ENCODE measurements around the gene MLLT10.
"Not testable (repeated sequence)": the region's sequence is repeated elsewhere in the genome, so short reads cannot be mapped to it uniquely, and the experiment has no call there.

Gene MLLT10

GRCh38 chr10:21600804-21601433, 66.9 kb downstream of the MLLT10 start:
- no peaks in the 10 kb centered on the region for H3K27me3 ChIP-seq (ENCODE audit: control insufficient read depth, insufficient read depth, low read length)
- no peak overlapping the region for H3K4me3 ChIP-seq (ENCODE audit: low read length)
- no peaks in the 10 kb centered on the region for H3K36me3 ChIP-seq (ENCODE audit: control insufficient read depth, insufficient read depth, low read length)
- no peak overlapping the region for H3K9ac ChIP-seq (ENCODE audit: low read length)
- H3K4me1 ChIP-seq (ENCODE audit: control insufficient read depth, insufficient read depth, low read length) = no peaks in the 10 kb centered on the region
- H3K27ac ChIP-seq (ENCODE audit: low read depth, low read length) = no peak overlapping the region

- H3K4me3 ChIP-seq (ENCODE audit: low read length) = no peak overlapping the region
- no peaks in the 10 kb centered on the region for H3K36me3 ChIP-seq (ENCODE audit: control insufficient read depth, insufficient read depth, low read length)
- H3K9ac ChIP-seq (ENCODE audit: low read length) = no peak overlapping the region
- H3K27me3 ChIP-seq (ENCODE audit: control insufficient read depth, insufficient read depth, low read length) = no peaks in the 10 kb centered on the region
- H3K27ac ChIP-seq (ENCODE audit: low read depth, low read length) = no peak overlapping the region
- H3K4me1 ChIP-seq (ENCODE audit: control insufficient read depth, insufficient read depth, low read length) = no peaks in the 10 kb centered on the region
These were observed 68.3 kb downstream of the MLLT10 start for GRCh38 chr10:21602313-21602712.

DNA sequence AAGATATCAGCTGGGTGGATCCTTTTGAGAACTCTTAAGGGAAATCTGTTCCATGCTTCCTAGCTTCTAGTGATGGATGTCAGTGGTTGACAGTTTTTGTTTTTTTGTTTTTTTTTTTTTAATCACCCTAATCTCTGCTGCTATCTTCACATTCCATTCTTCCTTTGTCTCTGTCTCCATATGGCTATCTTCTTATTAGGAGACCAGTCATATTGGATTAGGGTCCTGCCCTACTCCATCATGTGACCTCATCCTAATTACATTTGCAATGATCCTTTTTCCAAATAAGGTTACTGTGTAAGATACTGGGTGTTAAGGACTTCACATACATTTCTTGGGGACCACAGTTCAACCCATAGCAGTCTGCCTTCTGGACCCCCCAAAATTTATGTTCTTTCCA, 69.7 kb downstream of the MLLT10 start:
- H3K36me3 ChIP-seq (ENCODE audit: control insufficient read depth, insufficient read depth, low read length) = no peaks in the 10 kb centered on the region
- H3K27me3 ChIP-seq (ENCODE audit: control insufficient read depth, insufficient read depth, low read length) = no peaks in the 10 kb centered on the region
- no peak overlapping the region for H3K27ac ChIP-seq (ENCODE audit: low read depth, low read length)
- H3K9ac ChIP-seq (ENCODE audit: low read length) = no peak overlapping the region
- no peak overlapping the region for H3K4me3 ChIP-seq (ENCODE audit: low read length)
- H3K4me1 ChIP-seq (ENCODE audit: control insufficient read depth, insufficient read depth, low read length) = no peaks in the 10 kb centered on the region

DNA sequence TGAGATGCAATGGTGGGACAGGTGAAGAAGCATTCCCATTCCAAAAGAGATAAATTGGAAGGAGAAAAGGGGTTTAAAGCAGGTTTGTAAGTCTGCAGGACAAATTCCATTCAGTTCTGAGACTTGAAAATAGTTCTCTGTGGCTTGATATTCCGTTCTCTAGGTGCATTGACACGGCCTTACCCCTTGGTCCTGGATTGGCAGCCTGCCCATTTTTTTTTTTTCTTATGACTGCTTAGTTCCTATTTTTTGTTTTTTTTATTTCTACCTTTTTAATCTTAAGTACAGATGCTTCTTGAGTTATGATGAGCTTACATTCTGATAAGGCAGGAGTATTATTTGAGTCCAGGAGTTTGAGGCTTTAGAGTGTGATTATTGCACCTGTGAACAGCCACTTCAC, 70.6 kb downstream of the MLLT10 start:
- no peaks in the 10 kb centered on the region for H3K36me3 ChIP-seq (ENCODE audit: control insufficient read depth, insufficient read depth, low read length)
- H3K27me3 ChIP-seq (ENCODE audit: control insufficient read depth, insufficient read depth, low read length) = no peaks in the 10 kb centered on the region
- H3K4me3 ChIP-seq (ENCODE audit: low read length) = no peak overlapping the region
- no peak overlapping the region for H3K27ac ChIP-seq (ENCODE audit: low read depth, low read length)
- H3K9ac ChIP-seq (ENCODE audit: low read length) = no peak overlapping the region
- no peaks in the 10 kb centered on the region for H3K4me1 ChIP-seq (ENCODE audit: control insufficient read depth, insufficient read depth, low read length)

DNA sequence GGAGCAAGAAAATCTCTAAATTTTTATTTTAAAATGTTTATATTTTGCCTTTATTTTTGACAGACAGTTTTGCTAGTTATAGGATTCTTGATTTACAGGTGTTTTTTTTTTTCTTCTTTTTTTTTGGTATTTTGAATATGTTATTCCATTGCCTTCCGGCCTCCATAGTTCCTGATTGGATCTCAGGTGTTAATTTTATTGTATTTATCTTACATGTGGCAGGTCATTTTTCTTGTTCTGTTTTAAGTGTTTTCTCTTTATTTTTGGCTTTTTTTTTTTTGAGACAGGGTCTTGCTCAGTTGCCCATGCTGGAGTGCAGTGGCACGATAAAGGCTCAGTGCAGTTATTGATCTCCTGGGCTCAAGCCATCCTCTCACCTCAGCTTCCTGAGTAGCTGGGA, 73.9 kb downstream of the MLLT10 start:
- H3K36me3 ChIP-seq (ENCODE audit: control insufficient read depth, insufficient read depth, low read length) = no peaks in the 10 kb centered on the region
- H3K4me1 ChIP-seq (ENCODE audit: control insufficient read depth, insufficient read depth, low read length) = no peaks in the 10 kb centered on the region
- no peaks in the 10 kb centered on the region for H3K27me3 ChIP-seq (ENCODE audit: control insufficient read depth, insufficient read depth, low read length)
- H3K27ac ChIP-seq (ENCODE audit: low read depth, low read length) = no peak overlapping the region
- no peak overlapping the region for H3K4me3 ChIP-seq (ENCODE audit: low read length)
- no peak overlapping the region for H3K9ac ChIP-seq (ENCODE audit: low read length)

DNA sequence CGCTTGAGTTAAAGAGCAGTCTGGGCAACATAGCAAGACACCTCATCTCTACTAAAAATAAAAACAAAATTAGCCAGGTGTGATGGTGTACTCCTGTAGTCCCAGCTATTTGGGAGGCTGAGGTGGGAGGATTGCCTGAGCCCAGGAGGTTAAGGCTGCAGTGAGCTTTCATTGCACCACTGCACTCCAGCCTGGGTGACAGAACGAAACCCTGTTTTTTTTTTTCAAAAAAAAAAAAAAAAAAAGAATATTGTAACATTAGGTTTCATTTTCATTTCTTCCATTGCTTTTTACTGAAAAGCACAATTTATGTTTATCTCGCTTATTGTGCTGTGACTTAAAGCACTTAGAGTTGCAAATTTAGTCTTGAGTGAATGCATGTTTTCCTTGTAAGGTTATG, 80.0 kb downstream of the MLLT10 start:
- no peak overlapping the region for H3K9ac ChIP-seq (ENCODE audit: low read length)
- H3K4me1 ChIP-seq (ENCODE audit: control insufficient read depth, insufficient read depth, low read length) = no peaks in the 10 kb centered on the region

GRCh38 chr10:21617267-21617666, 83.2 kb downstream of the MLLT10 start:
- H3K4me1 ChIP-seq (ENCODE audit: control insufficient read depth, insufficient read depth, low read length) = no peaks in the 10 kb centered on the region

More for the DNA sequence above, 80.0 kb downstream of the MLLT10 start:
- no peak overlapping the region for H3K4me3 ChIP-seq (ENCODE audit: low read length)
- H3K27ac ChIP-seq (ENCODE audit: low read depth, low read length) = no peak overlapping the region
- H3K27me3 ChIP-seq (ENCODE audit: control insufficient read depth, insufficient read depth, low read length) = no peaks in the 10 kb centered on the region
- no peaks in the 10 kb centered on the region for H3K36me3 ChIP-seq (ENCODE audit: control insufficient read depth, insufficient read depth, low read length)

DNA sequence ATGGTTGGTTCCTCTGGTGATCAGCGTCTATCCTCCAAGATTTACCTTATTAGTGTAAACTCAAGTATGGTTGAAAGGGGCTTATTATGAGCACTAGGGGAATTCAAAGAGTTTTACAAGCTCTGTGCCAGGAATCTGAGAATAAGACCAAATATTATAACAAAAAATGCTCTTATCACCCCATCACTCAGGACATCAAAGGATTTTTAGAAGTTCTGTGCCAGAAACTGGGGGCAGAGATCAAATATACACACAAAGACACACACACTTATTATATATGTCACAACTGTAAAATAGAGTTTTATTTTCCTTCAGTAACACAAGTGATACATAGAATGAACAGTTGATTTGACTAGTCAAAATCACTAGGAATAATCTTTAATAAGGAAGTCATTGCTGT, 89.3 kb downstream of the MLLT10 start:
- Histone ChIP-seq H3K36me3 (ENCODE audit: control insufficient read depth, insufficient read depth, low read length) (no peaks in the 10 kb centered on the region), H3K9ac (ENCODE audit: low read length) (no peak overlapping the region), H3K4me3 (ENCODE audit: low read length) (no peak overlapping the region), H3K4me1 (ENCODE audit: control insufficient read depth, insufficient read depth, low read length) (no peaks in the 10 kb centered on the region), H3K27ac (ENCODE audit: low read depth, low read length) (no peak overlapping the region), H3K27me3 (ENCODE audit: control insufficient read depth, insufficient read depth, low read length) (no peaks in the 10 kb centered on the region)

More at GRCh38 chr10:21617267-21617666, 83.2 kb downstream of the MLLT10 start:
- H3K36me3 ChIP-seq (ENCODE audit: control insufficient read depth, insufficient read depth, low read length) = no peaks in the 10 kb centered on the region
- no peak overlapping the region for H3K27ac ChIP-seq (ENCODE audit: low read depth, low read length)
- H3K4me3 ChIP-seq (ENCODE audit: low read length) = no peak overlapping the region
- H3K27me3 ChIP-seq (ENCODE audit: control insufficient read depth, insufficient read depth, low read length) = no peaks in the 10 kb centered on the region
- no peak overlapping the region for H3K9ac ChIP-seq (ENCODE audit: low read length)

GRCh38 chr10:21624421-21624820, 90.4 kb downstream of the MLLT10 start:
- not testable (repeated sequence) for H3K9ac ChIP-seq (ENCODE audit: low read length); H3K36me3 ChIP-seq (ENCODE audit: control insufficient read depth, insufficient read depth, low read length); H3K4me3 ChIP-seq (ENCODE audit: low read length); H3K4me1 ChIP-seq (ENCODE audit: control insufficient read depth, insufficient read depth, low read length); H3K27ac ChIP-seq (ENCODE audit: low read depth, low read length); H3K27me3 ChIP-seq (ENCODE audit: control insufficient read depth, insufficient read depth, low read length)

- no peak overlapping the region for H3K27ac ChIP-seq (ENCODE audit: low read depth, low read length)
- no peak overlapping the region for H3K4me3 ChIP-seq (ENCODE audit: low read length)
- H3K4me1 ChIP-seq (ENCODE audit: control insufficient read depth, insufficient read depth, low read length) = no peaks in the 10 kb centered on the region
- no peaks in the 10 kb centered on the region for H3K36me3 ChIP-seq (ENCODE audit: control insufficient read depth, insufficient read depth, low read length)
- H3K9ac ChIP-seq (ENCODE audit: low read length) = no peak overlapping the region
- no peaks in the 10 kb centered on the region for H3K27me3 ChIP-seq (ENCODE audit: control insufficient read depth, insufficient read depth, low read length)
These were observed 90.9 kb downstream of the MLLT10 start for GRCh38 chr10:21624951-21625350.

DNA sequence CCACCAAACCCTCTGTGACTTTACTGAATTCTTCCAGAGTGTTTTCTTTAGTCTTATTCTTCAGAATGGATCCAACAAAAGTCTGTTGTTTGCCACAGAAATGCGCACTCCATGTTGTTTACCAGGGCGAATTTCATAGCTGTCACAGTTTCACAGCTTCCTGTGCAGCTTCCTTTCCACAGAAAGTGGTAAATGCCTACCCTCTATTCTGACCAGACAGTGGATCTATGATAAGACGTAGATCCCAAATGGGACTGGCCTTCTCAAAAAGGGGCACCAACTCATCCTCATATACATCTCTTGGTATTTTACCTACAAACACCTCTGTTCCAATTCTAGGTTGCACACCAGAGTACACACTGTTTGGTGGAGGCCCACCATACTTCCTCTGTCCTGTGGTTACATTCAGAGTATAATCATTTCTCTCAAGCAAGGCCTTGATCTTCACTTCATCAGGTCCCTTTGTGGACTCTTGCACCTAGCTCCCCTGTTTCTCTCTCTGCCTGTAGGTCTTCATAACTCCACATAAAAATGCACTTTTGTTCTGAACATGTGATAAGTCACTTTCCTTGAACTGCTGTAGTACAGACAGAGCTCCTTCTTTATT, 91.7 kb downstream of the MLLT10 start:
- Histone ChIP-seq H3K36me3 (ENCODE audit: control insufficient read depth, insufficient read depth, low read length) (no peaks in the 10 kb centered on the region), H3K9ac (ENCODE audit: low read length) (no peak overlapping the region)

GRCh38 chr10:21626457-21627161, 92.6 kb downstream of the MLLT10 start:
- no peaks in the 10 kb centered on the region for H3K27me3 ChIP-seq (ENCODE audit: control insufficient read depth, insufficient read depth, low read length)
- H3K36me3 ChIP-seq (ENCODE audit: control insufficient read depth, insufficient read depth, low read length) = no peaks in the 10 kb centered on the region
- H3K9ac ChIP-seq (ENCODE audit: low read length) = no peak overlapping the region

More for the DNA sequence above, 91.7 kb downstream of the MLLT10 start:
- Histone ChIP-seq H3K27me3 (ENCODE audit: control insufficient read depth, insufficient read depth, low read length) (no peaks in the 10 kb centered on the region), H3K4me1 (ENCODE audit: control insufficient read depth, insufficient read depth, low read length) (no peaks in the 10 kb centered on the region), H3K4me3 (ENCODE audit: low read length) (no peak overlapping the region), H3K27ac (ENCODE audit: low read depth, low read length) (no peak overlapping the region)

DNA sequence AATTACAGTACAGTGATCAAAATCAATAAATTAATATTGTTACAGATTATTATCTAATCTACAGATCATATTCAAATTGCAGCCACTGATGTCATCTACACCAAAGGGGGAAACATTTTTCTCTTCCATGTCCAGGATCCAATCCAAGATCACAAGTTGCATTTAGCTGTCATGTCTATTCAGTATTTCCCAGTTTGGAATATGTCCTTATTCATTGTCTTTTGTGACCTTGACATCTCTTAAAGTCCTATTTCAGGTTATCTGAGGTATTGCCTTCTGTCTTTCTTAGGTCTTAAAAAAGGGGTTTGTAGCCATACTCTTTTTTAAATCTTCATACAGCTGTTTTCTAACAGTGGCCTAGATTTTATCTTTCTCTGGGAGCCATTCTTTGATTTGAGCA, 93.3 kb downstream of the MLLT10 start:
- no peaks in the 10 kb centered on the region for H3K27me3 ChIP-seq (ENCODE audit: control insufficient read depth, insufficient read depth, low read length)
- H3K9ac ChIP-seq (ENCODE audit: low read length) = no peak overlapping the region
- H3K36me3 ChIP-seq (ENCODE audit: control insufficient read depth, insufficient read depth, low read length) = no peaks in the 10 kb centered on the region
- no peaks in the 10 kb centered on the region for H3K4me1 ChIP-seq (ENCODE audit: control insufficient read depth, insufficient read depth, low read length)
- no peak overlapping the region for H3K27ac ChIP-seq (ENCODE audit: low read depth, low read length)
- H3K4me3 ChIP-seq (ENCODE audit: low read length) = no peak overlapping the region

More at GRCh38 chr10:21626457-21627161, 92.6 kb downstream of the MLLT10 start:
- Histone ChIP-seq H3K4me1 (ENCODE audit: control insufficient read depth, insufficient read depth, low read length) (no peaks in the 10 kb centered on the region), H3K4me3 (ENCODE audit: low read length) (no peak overlapping the region), H3K27ac (ENCODE audit: low read depth, low read length) (no peak overlapping the region)

Data from rectal smooth muscle tissue (tissue), 1 donor.